Liver (tissue), 9 donors: Measurements from ENCODE around the gene TKTL1. TPM values are rescaled to one million over a fixed set of nuclear protein-coding genes. Genes with fewer than 3 reads are reported as not detected.

Experiments
- DNase-seq: peaks from one replicate; pipeline ENCODE4 v3.0.0-alpha.2; 2017; ENCODE audit warnings: low spot score
- H3K27ac ChIP-seq, 2 donors: one replicate each; pipeline ENCODE4 v1.7.0; 2013; ENCODE audit warnings: inconsistent platforms in 2 of 2, low read length in 2 of 2, control low read depth in 1 of 2, low read depth in 1 of 2, mild to moderate bottlenecking in 1 of 2
- H3K27me3 ChIP-seq, 4 donors: one replicate each; pipeline versions ENCODE4 v1.6.1 to v1.7.0; 2013; ENCODE audit warnings: low read length in 3 of 4, inconsistent platforms in 1 of 4, mild to moderate bottlenecking in 1 of 4, moderate library complexity in 1 of 4; ENCODE audit not compliant: control insufficient read depth in 4 of 4, insufficient read depth in 4 of 4
- H3K36me3 ChIP-seq, 4 donors: one replicate each; pipeline versions ENCODE4 v1.6.1 to v1.7.0; 2013; ENCODE audit warnings: low read length in 3 of 4, mild to moderate bottlenecking in 3 of 4, low read depth in 1 of 4, moderate library complexity in 1 of 4; ENCODE audit not compliant: control insufficient read depth in 4 of 4, insufficient read depth in 3 of 4
- H3K4me1 ChIP-seq, 4 donors: one replicate each; pipeline versions ENCODE4 v1.6.1 to v1.7.0; 2013; ENCODE audit warnings: low read length in 3 of 4, mild to moderate bottlenecking in 3 of 4, moderate library complexity in 1 of 4; ENCODE audit not compliant: control insufficient read depth in 4 of 4, insufficient read depth in 4 of 4
- H3K4me3 ChIP-seq, 3 donors: one replicate each; pipeline versions ENCODE4 v1.6.1 to v1.7.0; 2013; ENCODE audit warnings: low read length in 3 of 3, control low read depth in 1 of 3, low read depth in 1 of 3, mild to moderate bottlenecking in 1 of 3
- H3K9ac ChIP-seq, 2 donors: one replicate each; pipeline ENCODE4 v1.7.0; 2013; ENCODE audit warnings: low read length in 2 of 2, mild to moderate bottlenecking in 2 of 2, moderate library complexity in 2 of 2, control low read depth in 1 of 2, low read depth in 1 of 2
- H3K9me3 ChIP-seq, 4 donors: one replicate each; pipeline versions ENCODE4 v1.6.1 to v1.7.0; 2013; ENCODE audit warnings: low read length in 3 of 4; ENCODE audit not compliant: control insufficient read depth in 4 of 4
- CTCF ChIP-seq: fragments of 150-350 bp; IDR thresholded peaks from 2 replicates; pipeline ENCODE4 v1.5.1; 2017; ENCODE audit warnings: improper control_type of control experiment, low read depth, low read length; ENCODE audit not compliant: missing input control
- EGR1 ChIP-seq, 2 donors: IDR thresholded peaks; 2 replicates each; pipeline ENCODE4 v1.6.1; 2016 to 2018; ENCODE audit warnings: antibody characterized with exemption in 2 of 2, low read depth in 2 of 2
- FOXA1 ChIP-seq: IDR thresholded peaks from 2 replicates; pipeline ENCODE4 v1.6.1; 2016; ENCODE audit warnings: antibody characterized with exemption
- FOXA2 ChIP-seq: IDR thresholded peaks from 2 replicates; pipeline ENCODE4 v1.6.1; 2016; ENCODE audit warnings: antibody characterized with exemption
- GABPA ChIP-seq, 2 donors: IDR thresholded peaks in 1 of 2; conservative IDR thresholded peaks in 1 of 2; 2 replicates each; pipeline ENCODE4 v1.6.1; 2016; ENCODE audit warnings: antibody characterized with exemption in 2 of 2, mild to moderate bottlenecking in 1 of 2, moderate library complexity in 1 of 2
- HNF4A ChIP-seq, 2 donors: conservative IDR thresholded peaks; 2 replicates each; pipeline ENCODE4 v1.6.1; 2016; ENCODE audit warnings: antibody characterized with exemption in 2 of 2, mild to moderate bottlenecking in 2 of 2
- HNF4G ChIP-seq: IDR thresholded peaks from 2 replicates; pipeline ENCODE4 v1.6.1; 2016; ENCODE audit warnings: antibody characterized with exemption
- JUND ChIP-seq, 2 donors: IDR thresholded peaks; 2 replicates each; pipeline ENCODE4 v1.6.1; 2016; ENCODE audit warnings: antibody characterized with exemption in 2 of 2
- MAX ChIP-seq: IDR thresholded peaks from 2 replicates; pipeline ENCODE4 v1.6.1; 2016; ENCODE audit warnings: antibody characterized with exemption
- RXRA ChIP-seq, 2 donors: IDR thresholded peaks; 2 replicates each; pipeline ENCODE4 v1.6.1; 2017 to 2018; ENCODE audit warnings: antibody characterized with exemption in 2 of 2, mild to moderate bottlenecking in 1 of 2
- SP1 ChIP-seq: IDR thresholded peaks from 2 replicates; pipeline ENCODE4 v1.6.1; 2018; ENCODE audit warnings: antibody characterized with exemption, mild to moderate bottlenecking
- YY1 ChIP-seq: IDR thresholded peaks from 2 replicates; pipeline ENCODE4 v1.6.1; 2016; ENCODE audit warnings: antibody characterized with exemption, mild to moderate bottlenecking
- WGBS: extraction: QIAGEN DNeasy Blood & Tissue Kit; methylation state at CpG from one replicate; pipeline ENCODE4 v1.1.7; 2013; 5-methylcytosine and 5-hydroxymethylcytosine counted together
- polyA plus RNA-seq, 2 donors: library from polyadenylated mRNA; stranded (reverse) in 1 of 2; unstranded in 1 of 2; fragments of 200-250 nt in 1 of 2; fragments of >200 nt in 1 of 2; fragmentation: Nextera tagmentation in 1 of 2; extraction: Ambion mirVana in 1 of 2; gene quantifications; one replicate each; pipeline versions ENCODE4 v1.2.1 to v1.2.3, GENCODE V29; 2013 to 2015
- total RNA-seq, 2 donors: library from RNA; depleted of rRNA; stranded (reverse); fragments of >200 nt; gene quantifications; one replicate each; pipeline ENCODE4 v1.2.3, GENCODE V29; 2014
- TF ChIP-seq, protein P1 (sequence below): IDR thresholded peaks from 2 replicates; pipeline ENCODE4 v1.6.1; 2016; ENCODE audit warnings: antibody characterized with exemption, mild to moderate bottlenecking
- TF ChIP-seq, protein P2 (sequence below): IDR thresholded peaks from 2 replicates; pipeline ENCODE4 v1.6.1; 2016; ENCODE audit warnings: antibody characterized with exemption
- TF ChIP-seq, protein P3 (sequence below): IDR thresholded peaks from 2 replicates; pipeline ENCODE4 v1.6.1; 2016; ENCODE audit warnings: antibody characterized with exemption
- donor health status: healthy.
- donor health status: healthy.
- donor health status: healthy.
- donor health status: healthy.
- donor health status: healthy.

TKTL1 gene
- total and polyA plus RNA-seq, 4 donors = under 0.01 TPM; not detected in 3

DNA sequence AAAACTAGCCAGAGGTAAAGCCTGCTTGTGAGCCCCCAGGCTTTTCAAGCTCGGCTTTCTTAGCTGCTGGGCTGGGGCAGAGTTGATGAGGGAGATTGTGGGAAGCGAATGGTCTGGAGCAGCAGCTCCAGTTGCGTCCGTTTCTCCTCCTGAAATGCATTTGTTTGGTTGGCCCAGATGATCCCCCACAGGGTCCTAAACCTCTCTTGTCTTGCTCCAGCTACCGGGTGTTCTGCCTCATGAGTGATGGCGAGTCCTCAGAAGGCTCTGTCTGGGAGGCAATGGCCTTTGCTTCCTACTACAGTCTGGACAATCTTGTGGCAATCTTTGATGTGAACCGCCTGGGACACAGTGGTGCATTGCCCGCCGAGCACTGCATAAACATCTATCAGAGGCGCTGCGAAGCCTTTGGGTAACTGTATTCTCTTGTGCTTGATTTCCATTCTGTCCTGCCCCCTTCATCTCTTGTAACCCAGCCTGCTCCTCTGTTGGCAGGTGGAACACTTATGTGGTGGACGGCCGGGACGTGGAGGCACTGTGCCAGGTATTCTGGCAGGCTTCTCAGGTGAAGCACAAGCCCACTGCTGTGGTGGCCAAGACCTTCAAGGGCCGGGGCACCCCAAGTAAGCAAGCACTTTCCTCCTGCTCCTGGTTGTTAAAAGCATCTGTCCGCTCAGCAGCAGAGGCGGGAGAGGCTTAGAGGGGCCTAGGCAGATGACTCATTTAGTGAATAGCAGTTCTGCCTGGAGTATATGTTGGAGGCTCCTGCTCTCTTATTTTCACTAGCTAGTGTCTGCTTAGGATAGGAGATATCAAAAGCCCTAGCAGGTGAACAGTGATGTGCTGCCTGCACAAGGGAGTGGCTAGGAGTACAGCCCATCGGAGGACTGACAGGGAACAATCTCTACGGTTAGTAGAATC is 15.3 kb downstream of the TKTL1 start (continued):
- TF ChIP-seq, protein P1, sequence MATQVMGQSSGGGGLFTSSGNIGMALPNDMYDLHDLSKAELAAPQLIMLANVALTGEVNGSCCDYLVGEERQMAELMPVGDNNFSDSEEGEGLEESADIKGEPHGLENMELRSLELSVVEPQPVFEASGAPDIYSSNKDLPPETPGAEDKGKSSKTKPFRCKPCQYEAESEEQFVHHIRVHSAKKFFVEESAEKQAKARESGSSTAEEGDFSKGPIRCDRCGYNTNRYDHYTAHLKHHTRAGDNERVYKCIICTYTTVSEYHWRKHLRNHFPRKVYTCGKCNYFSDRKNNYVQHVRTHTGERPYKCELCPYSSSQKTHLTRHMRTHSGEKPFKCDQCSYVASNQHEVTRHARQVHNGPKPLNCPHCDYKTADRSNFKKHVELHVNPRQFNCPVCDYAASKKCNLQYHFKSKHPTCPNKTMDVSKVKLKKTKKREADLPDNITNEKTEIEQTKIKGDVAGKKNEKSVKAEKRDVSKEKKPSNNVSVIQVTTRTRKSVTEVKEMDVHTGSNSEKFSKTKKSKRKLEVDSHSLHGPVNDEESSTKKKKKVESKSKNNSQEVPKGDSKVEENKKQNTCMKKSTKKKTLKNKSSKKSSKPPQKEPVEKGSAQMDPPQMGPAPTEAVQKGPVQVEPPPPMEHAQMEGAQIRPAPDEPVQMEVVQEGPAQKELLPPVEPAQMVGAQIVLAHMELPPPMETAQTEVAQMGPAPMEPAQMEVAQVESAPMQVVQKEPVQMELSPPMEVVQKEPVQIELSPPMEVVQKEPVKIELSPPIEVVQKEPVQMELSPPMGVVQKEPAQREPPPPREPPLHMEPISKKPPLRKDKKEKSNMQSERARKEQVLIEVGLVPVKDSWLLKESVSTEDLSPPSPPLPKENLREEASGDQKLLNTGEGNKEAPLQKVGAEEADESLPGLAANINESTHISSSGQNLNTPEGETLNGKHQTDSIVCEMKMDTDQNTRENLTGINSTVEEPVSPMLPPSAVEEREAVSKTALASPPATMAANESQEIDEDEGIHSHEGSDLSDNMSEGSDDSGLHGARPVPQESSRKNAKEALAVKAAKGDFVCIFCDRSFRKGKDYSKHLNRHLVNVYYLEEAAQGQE = no peak
- TF ChIP-seq, protein P2, sequence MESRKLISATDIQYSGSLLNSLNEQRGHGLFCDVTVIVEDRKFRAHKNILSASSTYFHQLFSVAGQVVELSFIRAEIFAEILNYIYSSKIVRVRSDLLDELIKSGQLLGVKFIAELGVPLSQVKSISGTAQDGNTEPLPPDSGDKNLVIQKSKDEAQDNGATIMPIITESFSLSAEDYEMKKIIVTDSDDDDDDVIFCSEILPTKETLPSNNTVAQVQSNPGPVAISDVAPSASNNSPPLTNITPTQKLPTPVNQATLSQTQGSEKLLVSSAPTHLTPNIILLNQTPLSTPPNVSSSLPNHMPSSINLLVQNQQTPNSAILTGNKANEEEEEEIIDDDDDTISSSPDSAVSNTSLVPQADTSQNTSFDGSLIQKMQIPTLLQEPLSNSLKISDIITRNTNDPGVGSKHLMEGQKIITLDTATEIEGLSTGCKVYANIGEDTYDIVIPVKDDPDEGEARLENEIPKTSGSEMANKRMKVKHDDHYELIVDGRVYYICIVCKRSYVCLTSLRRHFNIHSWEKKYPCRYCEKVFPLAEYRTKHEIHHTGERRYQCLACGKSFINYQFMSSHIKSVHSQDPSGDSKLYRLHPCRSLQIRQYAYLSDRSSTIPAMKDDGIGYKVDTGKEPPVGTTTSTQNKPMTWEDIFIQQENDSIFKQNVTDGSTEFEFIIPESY = no peak

DNA sequence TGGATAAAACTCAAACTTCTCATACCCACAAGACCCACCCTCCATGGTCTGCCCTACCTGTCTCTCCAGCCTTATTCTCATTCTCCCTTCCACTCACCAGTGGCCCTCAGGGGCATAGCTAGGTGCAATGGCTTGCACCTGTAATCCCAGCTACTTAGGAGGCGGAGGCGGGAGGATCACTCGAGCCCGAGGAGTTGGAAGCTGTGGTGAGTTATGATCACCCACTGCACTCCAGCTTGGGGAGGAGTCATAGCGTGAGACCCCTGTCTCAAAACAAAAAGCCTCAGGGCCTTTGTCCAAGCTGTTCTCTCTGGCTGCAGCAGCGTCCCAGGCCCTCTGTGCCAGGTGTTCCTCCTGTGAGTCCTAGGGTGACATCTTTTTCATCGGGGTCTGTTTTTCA is 16.5 kb downstream of the TKTL1 start:
- 94% methylated on average over 7 of the region's 7 CpGs for WGBS
- DNase-seq = no peak
- no peaks in the 10 kb centered on the region for H3K9me3 ChIP-seq
- H3K4me3 ChIP-seq = no peak overlapping the region
- no peak overlapping the region for H3K9ac ChIP-seq
- no peak overlapping the region for H3K27ac ChIP-seq
- H3K4me1 ChIP-seq = peaks cover 0 to 5% (median under 1%) of the 10 kb centered on the region in 4 donors
- TF ChIP-seq HNF4G (no peak), SP1 (no peak)
- TF ChIP-seq, protein P2 = no peak
- TF ChIP-seq, protein P3, sequence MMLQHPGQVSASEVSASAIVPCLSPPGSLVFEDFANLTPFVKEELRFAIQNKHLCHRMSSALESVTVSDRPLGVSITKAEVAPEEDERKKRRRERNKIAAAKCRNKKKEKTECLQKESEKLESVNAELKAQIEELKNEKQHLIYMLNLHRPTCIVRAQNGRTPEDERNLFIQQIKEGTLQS = no peak
- H3K27me3 ChIP-seq = peaks cover 0 to 3% (median 0%) of the 10 kb centered on the region in 4 donors
- H3K36me3 ChIP-seq = no peaks in the 10 kb centered on the region

DNA sequence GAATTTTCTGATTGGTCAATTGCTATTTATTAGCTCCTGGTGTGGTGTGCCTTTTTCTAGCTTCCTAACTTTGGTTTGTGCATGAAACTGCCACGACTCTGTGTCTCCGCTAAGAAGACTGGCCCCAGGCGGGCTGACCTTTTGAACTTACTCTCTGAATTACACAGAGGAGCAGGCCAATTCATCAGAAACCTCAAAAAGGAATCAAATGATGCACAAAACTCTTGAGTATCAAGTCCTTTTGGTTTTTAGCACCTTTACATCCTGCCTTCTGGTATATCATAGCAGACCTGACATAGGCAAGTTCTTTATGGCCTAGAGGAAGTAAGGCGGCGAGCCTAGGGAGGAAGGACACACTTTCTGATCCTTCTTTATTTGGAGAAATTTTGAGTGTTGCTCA is 17.6 kb downstream of the TKTL1 start:
- no peak overlapping the region for H3K4me3 ChIP-seq
- H3K4me1 ChIP-seq = peaks cover 0 to 5% (median under 1%) of the 10 kb centered on the region in 4 donors
- H3K27ac ChIP-seq = no peak overlapping the region
- no peak for DNase-seq
- WGBS = 75% methylated on average over 5 of the region's 5 CpGs
- H3K9ac ChIP-seq = no peak overlapping the region
- H3K9me3 ChIP-seq = no peaks in the 10 kb centered on the region
- no peaks in the 10 kb centered on the region for H3K36me3 ChIP-seq
- peaks cover 0 to 3% (median 0%) of the 10 kb centered on the region in 4 donors for H3K27me3 ChIP-seq
- TF ChIP-seq YY1 = no peak
- TF ChIP-seq HNF4A (conservative IDR thresholded peaks at IDR 0.05) = no peak
- TF ChIP-seq MAX = no peak
- no peak for TF ChIP-seq FOXA1
- no peak for TF ChIP-seq RXRA (IDR thresholded peaks at IDR 0.05)
- TF ChIP-seq FOXA2 = no peak
- TF ChIP-seq HNF4G = no peak
- no peak for TF ChIP-seq CTCF
- no peak for TF ChIP-seq EGR1 (IDR thresholded peaks at IDR 0.05; ENCODE audit: low read depth in 2 of 2)
- TF ChIP-seq GABPA (IDR thresholded peaks at IDR 0.05 in 1 of 2, conservative IDR thresholded peaks at IDR 0.05 in 1 of 2) = no peak
- no peak for TF ChIP-seq JUND (IDR thresholded peaks at IDR 0.05)
